ENCODE results near the gene SLC25A36.

The SLC25A36 gene

DNA sequence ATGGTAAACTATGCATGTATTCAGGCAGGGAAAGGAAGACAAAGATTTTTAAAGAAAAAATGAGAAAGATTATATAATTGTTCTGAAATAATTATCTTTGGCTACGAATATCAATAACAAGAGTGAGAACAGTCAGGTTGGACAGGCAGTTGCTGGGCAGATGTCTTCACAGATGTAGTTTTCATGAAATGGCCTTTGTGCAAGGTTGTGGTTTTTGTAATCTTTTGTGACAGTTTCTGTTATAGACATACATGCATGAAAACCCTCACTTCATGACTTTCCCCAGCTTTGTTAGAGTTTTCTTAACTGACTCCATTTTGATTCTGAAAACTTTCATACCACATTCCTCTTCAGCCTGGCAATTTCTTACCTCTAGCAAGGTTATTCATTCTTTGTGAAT is 34.9 kb upstream of the SLC25A36 start:
- Histone ChIP-seq H3K4me2 (ENCODE audit: low read length) (no peak overlapping the region), H3K9ac (ENCODE audit: low read length) (no peak overlapping the region), H4K20me1 (ENCODE audit: insufficient read depth, low read length) (no peaks in the 10 kb centered on the region), H3K27ac (ENCODE audit: low read length) (no peak overlapping the region), H3K9me3 (ENCODE audit: insufficient read depth, low read length) (no peaks in the 10 kb centered on the region), H3K4me1 (ENCODE audit: low read length) (no peaks in the 10 kb centered on the region), H2AFZ (ENCODE audit: low read depth, low read length) (no peak overlapping the region), H3K27me3 (ENCODE audit: low read depth, low read length) (0 out of 2 replicates have a peak, but pooled peaks cover 2% of the 10 kb centered on the region), H3K79me2 (ENCODE audit: low read length) (no peaks in the 10 kb centered on the region), H3K36me3 (replicated peaks; ENCODE audit: low read depth, low read length) (no peaks in the 10 kb centered on the region), H3K4me3 (ENCODE audit: low read length) (no peak overlapping the region)
- TF ChIP-seq, protein P1, sequence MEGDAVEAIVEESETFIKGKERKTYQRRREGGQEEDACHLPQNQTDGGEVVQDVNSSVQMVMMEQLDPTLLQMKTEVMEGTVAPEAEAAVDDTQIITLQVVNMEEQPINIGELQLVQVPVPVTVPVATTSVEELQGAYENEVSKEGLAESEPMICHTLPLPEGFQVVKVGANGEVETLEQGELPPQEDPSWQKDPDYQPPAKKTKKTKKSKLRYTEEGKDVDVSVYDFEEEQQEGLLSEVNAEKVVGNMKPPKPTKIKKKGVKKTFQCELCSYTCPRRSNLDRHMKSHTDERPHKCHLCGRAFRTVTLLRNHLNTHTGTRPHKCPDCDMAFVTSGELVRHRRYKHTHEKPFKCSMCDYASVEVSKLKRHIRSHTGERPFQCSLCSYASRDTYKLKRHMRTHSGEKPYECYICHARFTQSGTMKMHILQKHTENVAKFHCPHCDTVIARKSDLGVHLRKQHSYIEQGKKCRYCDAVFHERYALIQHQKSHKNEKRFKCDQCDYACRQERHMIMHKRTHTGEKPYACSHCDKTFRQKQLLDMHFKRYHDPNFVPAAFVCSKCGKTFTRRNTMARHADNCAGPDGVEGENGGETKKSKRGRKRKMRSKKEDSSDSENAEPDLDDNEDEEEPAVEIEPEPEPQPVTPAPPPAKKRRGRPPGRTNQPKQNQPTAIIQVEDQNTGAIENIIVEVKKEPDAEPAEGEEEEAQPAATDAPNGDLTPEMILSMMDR (IDR thresholded peaks at IDR 0.05; ENCODE audit: low read depth, low read length): no peak
- TF ChIP-seq EZH2phosphoT487 (IDR thresholded peaks at IDR 0.05; ENCODE audit: low read depth): no peak

DNA sequence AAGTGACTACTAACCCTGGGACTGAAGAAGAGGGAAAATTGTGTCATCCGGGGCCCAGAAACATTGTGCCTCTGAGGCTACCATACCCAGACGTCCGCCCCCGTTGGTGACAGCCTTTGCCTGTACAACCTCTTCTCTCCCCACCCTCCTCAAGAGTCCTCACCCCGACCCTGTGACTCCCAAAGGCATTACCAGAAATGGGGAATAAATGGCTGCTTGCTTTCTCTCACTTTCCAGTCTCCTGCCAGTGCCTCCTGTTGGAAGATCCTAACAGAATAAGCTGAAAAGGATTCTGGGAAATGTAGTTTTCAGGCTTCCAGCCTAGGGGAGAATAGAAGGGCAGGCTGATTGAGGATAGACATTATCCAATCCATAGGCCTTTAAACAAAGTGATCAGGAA is 30.8 kb upstream of the SLC25A36 start:
- 0 out of 2 replicates have a peak, but pooled peaks cover 2% of the 10 kb centered on the region for H3K27me3 ChIP-seq (ENCODE audit: low read depth, low read length)
- no peaks in the 10 kb centered on the region for H3K9me3 ChIP-seq (ENCODE audit: insufficient read depth, low read length)
- H3K4me3 ChIP-seq (ENCODE audit: low read length): peak overlapping the region; percentile 78
- H2AFZ ChIP-seq (ENCODE audit: low read depth, low read length): peak overlapping the region; percentile 98
- H3K9ac ChIP-seq (ENCODE audit: low read length): no peak overlapping the region; the same call in 1 of the 2 replicates
- TF ChIP-seq, protein P1 (IDR thresholded peaks at IDR 0.05; ENCODE audit: low read depth, low read length): 0 out of 2 replicates have a peak, but pooled peaks have one; percentile 4
- no peak for TF ChIP-seq EZH2phosphoT487 (IDR thresholded peaks at IDR 0.05; ENCODE audit: low read depth)
- H3K79me2 ChIP-seq (ENCODE audit: low read length): no peaks in the 10 kb centered on the region
- H3K36me3 ChIP-seq (replicated peaks; ENCODE audit: low read depth, low read length): no peaks in the 10 kb centered on the region
- no peak overlapping the region for H3K27ac ChIP-seq (ENCODE audit: low read length)
- H3K4me1 ChIP-seq (ENCODE audit: low read length): no peaks in the 10 kb centered on the region
- H3K4me2 ChIP-seq (ENCODE audit: low read length): peak overlapping the region; percentile 57
- H4K20me1 ChIP-seq (ENCODE audit: insufficient read depth, low read length): no peaks in the 10 kb centered on the region

DNA sequence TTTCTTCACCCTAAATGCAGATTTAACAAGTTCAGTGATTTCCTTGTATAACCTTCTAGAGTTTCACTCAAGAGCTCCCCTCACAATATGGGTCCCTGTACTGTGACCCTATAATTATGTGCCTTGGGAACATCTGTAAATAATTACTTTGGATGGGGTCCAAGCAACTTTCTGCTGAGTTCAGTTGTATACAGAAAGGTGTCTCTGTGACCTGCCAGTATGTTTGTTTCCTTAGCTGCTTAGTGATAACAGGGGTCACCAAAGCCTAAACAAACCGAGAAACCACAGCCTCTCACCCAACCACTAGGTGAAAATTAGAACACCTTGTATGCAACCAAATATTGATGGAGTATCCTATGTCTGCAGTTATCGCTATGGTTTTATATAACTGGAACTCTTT is 29.8 kb upstream of the SLC25A36 start:
- no peak overlapping the region for H3K9ac ChIP-seq (ENCODE audit: low read length)
- no peaks in the 10 kb centered on the region for H4K20me1 ChIP-seq (ENCODE audit: insufficient read depth, low read length)
- H3K27ac ChIP-seq (ENCODE audit: low read length): no peak overlapping the region
- TF ChIP-seq EZH2phosphoT487 (IDR thresholded peaks at IDR 0.05; ENCODE audit: low read depth): no peak
- TF ChIP-seq, protein P1 (IDR thresholded peaks at IDR 0.05; ENCODE audit: low read depth, low read length): no peak
- H2AFZ ChIP-seq (ENCODE audit: low read depth, low read length): no peak overlapping the region
- H3K36me3 ChIP-seq (replicated peaks; ENCODE audit: low read depth, low read length): no peaks in the 10 kb centered on the region
- H3K9me3 ChIP-seq (ENCODE audit: insufficient read depth, low read length): no peaks in the 10 kb centered on the region
- H3K4me2 ChIP-seq (ENCODE audit: low read length): no peak overlapping the region
- H3K79me2 ChIP-seq (ENCODE audit: low read length): no peaks in the 10 kb centered on the region
- H3K4me3 ChIP-seq (ENCODE audit: low read length): no peak overlapping the region
- H3K27me3 ChIP-seq (ENCODE audit: low read depth, low read length): 0 out of 2 replicates have a peak, but pooled peaks cover 2% of the 10 kb centered on the region
- no peaks in the 10 kb centered on the region for H3K4me1 ChIP-seq (ENCODE audit: low read length)

DNA sequence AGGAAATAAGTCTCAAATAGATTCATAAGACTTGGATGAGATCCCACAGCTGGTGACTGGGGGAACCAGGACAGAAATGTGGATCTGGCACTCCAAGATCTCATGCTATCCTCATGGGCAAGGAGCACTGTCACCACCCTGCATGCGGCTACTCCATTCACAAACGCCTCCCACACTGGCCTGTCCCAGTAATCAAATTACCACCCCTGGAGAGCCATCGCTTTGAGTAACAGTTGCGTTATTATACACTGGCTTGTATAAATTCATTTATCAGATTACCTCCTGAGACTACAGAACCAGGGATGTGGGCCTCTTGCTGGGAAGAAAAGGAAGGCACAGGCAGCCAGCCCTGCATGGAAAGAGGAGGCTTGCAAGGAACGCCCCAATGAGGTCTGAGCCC is 27.9 kb upstream of the SLC25A36 start:
- Histone ChIP-seq H3K27ac (ENCODE audit: low read length) (no peak overlapping the region), H4K20me1 (ENCODE audit: insufficient read depth, low read length) (no peaks in the 10 kb centered on the region), H3K9ac (ENCODE audit: low read length) (no peak overlapping the region), H3K9me3 (ENCODE audit: insufficient read depth, low read length) (no peaks in the 10 kb centered on the region), H3K4me2 (ENCODE audit: low read length) (no peak overlapping the region), H3K79me2 (ENCODE audit: low read length) (no peaks in the 10 kb centered on the region), H3K4me3 (ENCODE audit: low read length) (no peak overlapping the region), H3K27me3 (ENCODE audit: low read depth, low read length) (no peaks in the 10 kb centered on the region), H3K4me1 (ENCODE audit: low read length) (no peaks in the 10 kb centered on the region), H3K36me3 (replicated peaks; ENCODE audit: low read depth, low read length) (no peaks in the 10 kb centered on the region), H2AFZ (ENCODE audit: low read depth, low read length) (no peak overlapping the region)
- TF ChIP-seq EZH2phosphoT487 (IDR thresholded peaks at IDR 0.05; ENCODE audit: low read depth): no peak
- TF ChIP-seq, protein P1 (IDR thresholded peaks at IDR 0.05; ENCODE audit: low read depth, low read length): no peak

Measured in OCI-LY3 (cell line).